Activated naive CD4-positive, alpha-beta T cell treated with anti-CD3 and anti-CD28 coated beads, Interleukin-2, amount 50 U/mL, for 24 hours (primary cell): ENCODE measurements around the gene LHFPL3.

ENCODE experiments used
- H3K27ac Mint-ChIP-seq: one replicate; pipeline ENCODE4 v1.8.0; 2021; ENCODE audit warnings: mild to moderate bottlenecking, mixed read lengths
- H3K27me3 Mint-ChIP-seq: one replicate; pipeline ENCODE4 v1.8.0; 2021; ENCODE audit warnings: mixed read lengths
- H3K36me3 Mint-ChIP-seq: one replicate; pipeline ENCODE4 v1.8.0; 2021; ENCODE audit warnings: mixed read lengths
- H3K4me1 Mint-ChIP-seq: one replicate; pipeline ENCODE4 v1.8.0; 2021; ENCODE audit warnings: mixed read lengths
- H3K4me3 Mint-ChIP-seq: one replicate; pipeline ENCODE4 v1.8.0; 2021; ENCODE audit warnings: mild to moderate bottlenecking, mixed read lengths
- H3K9me3 Mint-ChIP-seq: one replicate; pipeline ENCODE4 v1.8.0; 2021; ENCODE audit warnings: mixed read lengths

The LHFPL3 gene

DNA sequence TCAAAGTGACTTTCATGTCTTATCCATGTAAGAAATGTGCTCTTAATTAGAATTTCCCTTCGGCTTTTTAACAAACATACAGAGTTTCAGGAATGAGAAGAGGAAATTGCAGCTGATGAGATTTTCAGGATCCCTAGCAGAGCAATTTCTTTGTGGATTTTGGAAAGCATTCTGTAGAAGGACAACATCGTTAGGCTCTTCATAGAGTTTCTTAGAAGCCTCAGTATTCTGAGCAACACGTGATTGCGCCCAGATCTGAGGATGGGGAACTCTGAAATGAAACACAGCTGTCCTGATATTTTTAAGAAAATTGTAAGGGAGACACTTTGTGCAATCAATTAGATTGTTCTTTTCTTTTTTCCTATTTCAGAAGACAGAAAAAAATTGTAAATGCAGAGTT is 85.8 kb downstream of the LHFPL3 start:
- Mint-ChIP-seq H3K4me3 (no peak overlapping the region), H3K27ac (no peak overlapping the region), H3K36me3 (no peaks in the 10 kb centered on the region), H3K4me1 (no peaks in the 10 kb centered on the region), H3K27me3 (peaks cover 5% of the 10 kb centered on the region), H3K9me3 (no peaks in the 10 kb centered on the region)

DNA sequence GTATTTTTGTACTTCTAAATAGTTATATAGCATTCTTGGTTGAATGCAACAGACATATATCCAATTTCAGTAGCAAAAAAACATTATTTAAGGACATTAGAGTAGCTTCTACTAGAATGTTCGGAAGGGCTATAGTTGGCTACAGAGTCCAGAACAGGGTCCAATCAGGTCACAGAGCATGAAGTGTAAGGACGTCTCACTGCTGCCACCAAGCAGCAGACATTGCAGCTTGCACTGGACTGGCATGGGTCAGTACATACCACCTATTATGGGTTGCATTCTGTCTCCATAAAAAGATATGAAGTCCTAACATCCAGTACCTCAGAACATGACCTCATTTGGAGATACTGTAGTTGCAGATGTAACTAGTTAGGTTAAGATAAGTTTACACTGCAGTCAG is 87.3 kb downstream of the LHFPL3 start:
- H3K4me3 Mint-ChIP-seq = no peak overlapping the region
- no peaks in the 10 kb centered on the region for H3K9me3 Mint-ChIP-seq
- H3K36me3 Mint-ChIP-seq = no peaks in the 10 kb centered on the region
- peaks cover 3% of the 10 kb centered on the region for H3K27me3 Mint-ChIP-seq
- H3K4me1 Mint-ChIP-seq = no peaks in the 10 kb centered on the region
- H3K27ac Mint-ChIP-seq = no peak overlapping the region

DNA sequence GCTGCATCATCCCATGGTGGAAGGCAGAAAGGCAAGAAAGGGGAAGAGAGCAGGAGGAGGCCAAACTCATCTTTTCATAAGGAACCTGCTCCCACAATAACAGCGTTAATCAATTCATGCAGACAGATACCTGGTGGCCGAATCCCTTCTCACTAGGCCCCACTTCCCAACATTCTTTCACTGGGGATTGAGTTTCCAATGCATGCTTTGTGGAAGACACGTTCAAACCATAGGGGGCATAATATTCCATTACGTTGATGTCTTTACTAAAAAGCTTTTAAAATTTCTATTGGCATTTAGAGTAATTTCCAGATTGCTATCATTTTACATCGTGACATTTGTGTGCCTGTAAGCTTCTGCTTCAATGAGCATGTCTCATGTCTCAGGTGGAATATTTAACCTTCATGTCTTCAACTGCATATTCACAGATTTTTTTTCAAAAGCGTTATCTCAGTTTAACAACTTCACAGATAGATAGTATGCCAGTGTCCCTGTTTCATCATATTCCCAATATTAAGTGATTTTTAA is 88.5 kb downstream of the LHFPL3 start:
- no peaks in the 10 kb centered on the region for H3K4me1 Mint-ChIP-seq
- no peaks in the 10 kb centered on the region for H3K9me3 Mint-ChIP-seq
- H3K4me3 Mint-ChIP-seq = no peak overlapping the region
- no peak overlapping the region for H3K27ac Mint-ChIP-seq
- peaks cover 3% of the 10 kb centered on the region for H3K27me3 Mint-ChIP-seq
- no peaks in the 10 kb centered on the region for H3K36me3 Mint-ChIP-seq

DNA sequence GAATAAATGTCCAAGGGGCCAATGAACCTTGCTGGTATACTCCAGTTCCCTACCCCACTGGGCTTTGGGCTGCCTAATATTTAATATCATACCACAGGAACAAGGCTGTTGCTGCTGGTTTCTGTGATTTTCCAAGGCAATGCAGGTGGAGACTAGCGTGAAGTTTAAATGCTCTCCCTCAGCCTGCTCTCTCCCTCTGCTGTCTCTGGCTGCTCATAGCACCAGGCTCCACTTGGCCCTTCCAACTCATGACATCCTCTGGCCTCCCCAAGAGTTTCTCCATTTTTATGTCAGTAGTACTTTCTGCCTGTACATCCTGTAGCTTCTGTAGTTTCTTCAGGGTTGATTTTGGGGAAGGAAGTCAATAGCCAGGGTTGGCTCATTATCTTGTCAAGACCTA is 103.5 kb downstream of the LHFPL3 start:
- no peak overlapping the region for H3K4me3 Mint-ChIP-seq
- no peaks in the 10 kb centered on the region for H3K9me3 Mint-ChIP-seq
- no peaks in the 10 kb centered on the region for H3K4me1 Mint-ChIP-seq
- H3K36me3 Mint-ChIP-seq = no peaks in the 10 kb centered on the region
- no peak overlapping the region for H3K27ac Mint-ChIP-seq
- H3K27me3 Mint-ChIP-seq = peaks cover 7% of the 10 kb centered on the region

DNA sequence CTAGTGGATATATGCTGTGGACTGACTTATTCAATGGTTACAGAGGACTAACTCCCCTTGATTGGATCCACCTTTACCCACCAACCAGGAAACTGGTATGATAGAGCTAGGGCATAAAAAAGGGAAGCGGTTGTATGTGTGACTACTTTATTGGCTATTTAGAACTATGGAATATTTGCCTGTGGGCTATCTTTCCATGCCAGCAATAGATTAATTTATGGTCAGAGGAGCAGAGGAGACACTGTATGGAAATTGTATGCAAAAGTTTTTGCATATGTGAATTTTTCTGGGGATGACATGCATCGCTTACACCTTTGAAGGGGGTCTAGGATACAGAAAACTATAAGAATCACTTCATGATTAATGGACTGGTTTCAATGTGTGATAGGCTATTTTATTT is 105.7 kb downstream of the LHFPL3 start:
- Mint-ChIP-seq H3K9me3 (no peaks in the 10 kb centered on the region), H3K27ac (no peak overlapping the region), H3K27me3 (peaks cover 7% of the 10 kb centered on the region), H3K4me1 (no peaks in the 10 kb centered on the region), H3K4me3 (no peak overlapping the region), H3K36me3 (no peaks in the 10 kb centered on the region)

DNA sequence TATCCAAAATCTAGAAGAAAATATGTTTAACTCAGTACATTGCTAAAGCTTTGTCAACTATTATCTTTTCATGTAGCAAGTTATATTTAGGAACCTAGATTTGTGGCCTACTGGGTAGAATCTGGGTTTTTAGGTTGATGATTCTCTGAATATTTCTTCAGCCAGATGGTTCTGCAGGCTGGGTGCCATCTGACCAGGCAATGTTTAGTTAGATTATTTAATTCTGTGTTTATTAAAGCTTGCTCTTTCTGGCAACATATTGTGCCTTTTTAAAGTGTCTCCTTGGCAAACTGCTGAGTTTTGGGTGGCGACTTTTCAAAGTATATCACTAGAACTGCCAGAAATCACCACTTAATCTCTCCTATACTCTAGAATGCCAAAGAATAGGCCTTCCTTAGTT is 114.1 kb downstream of the LHFPL3 start:
- H3K4me3 Mint-ChIP-seq = no peak overlapping the region
- peaks cover 5% of the 10 kb centered on the region for H3K9me3 Mint-ChIP-seq
- H3K4me1 Mint-ChIP-seq = no peaks in the 10 kb centered on the region
- H3K27ac Mint-ChIP-seq = no peak overlapping the region
- no peaks in the 10 kb centered on the region for H3K36me3 Mint-ChIP-seq
- no peaks in the 10 kb centered on the region for H3K27me3 Mint-ChIP-seq

DNA sequence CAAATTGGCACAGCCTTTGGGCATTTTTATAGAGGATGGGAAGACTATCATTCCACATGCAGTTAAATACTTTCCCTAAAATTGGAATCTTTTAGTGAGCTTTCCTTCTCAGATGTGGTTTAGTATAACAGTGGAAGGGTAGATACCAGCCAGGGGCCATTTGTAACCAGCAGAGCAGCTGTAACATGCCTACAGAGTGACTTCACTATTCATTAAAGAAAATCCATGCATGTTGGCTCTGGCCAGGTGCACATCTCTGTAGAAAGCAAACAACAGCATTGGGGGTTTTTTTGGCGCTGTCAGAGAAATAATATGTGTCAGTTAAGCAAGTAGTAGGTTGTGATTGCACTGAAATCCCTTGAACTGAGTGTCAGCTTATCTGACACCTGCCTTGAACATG is 115.6 kb downstream of the LHFPL3 start:
- Mint-ChIP-seq H3K9me3 (peaks cover 5% of the 10 kb centered on the region), H3K27ac (no peak overlapping the region), H3K27me3 (peaks cover 5% of the 10 kb centered on the region), H3K36me3 (no peaks in the 10 kb centered on the region), H3K4me3 (no peak overlapping the region), H3K4me1 (no peaks in the 10 kb centered on the region)

DNA sequence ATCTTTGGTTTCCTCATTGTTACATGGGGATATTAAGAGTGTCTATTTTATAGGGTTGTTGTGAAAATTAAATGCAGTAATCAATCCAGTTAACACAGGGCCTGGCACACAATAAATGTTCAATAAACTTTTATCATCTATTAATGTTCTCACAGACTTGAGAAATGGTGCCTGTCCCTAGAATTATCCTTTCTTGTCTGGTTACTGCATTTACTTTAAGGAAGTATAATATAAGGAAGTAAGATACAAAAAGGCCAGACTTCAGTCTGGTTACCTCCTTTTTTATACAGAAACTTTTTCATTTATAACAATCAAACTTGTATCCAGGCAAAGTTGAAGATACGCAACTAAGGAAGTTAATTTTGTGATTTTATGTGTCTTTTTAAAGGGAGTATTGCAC is 117.0 kb downstream of the LHFPL3 start:
- H3K27me3 Mint-ChIP-seq = peaks cover 5% of the 10 kb centered on the region
- H3K27ac Mint-ChIP-seq = no peak overlapping the region
- H3K4me3 Mint-ChIP-seq = no peak overlapping the region
- H3K4me1 Mint-ChIP-seq = no peaks in the 10 kb centered on the region
- H3K36me3 Mint-ChIP-seq = no peaks in the 10 kb centered on the region
- H3K9me3 Mint-ChIP-seq = no peaks in the 10 kb centered on the region

DNA sequence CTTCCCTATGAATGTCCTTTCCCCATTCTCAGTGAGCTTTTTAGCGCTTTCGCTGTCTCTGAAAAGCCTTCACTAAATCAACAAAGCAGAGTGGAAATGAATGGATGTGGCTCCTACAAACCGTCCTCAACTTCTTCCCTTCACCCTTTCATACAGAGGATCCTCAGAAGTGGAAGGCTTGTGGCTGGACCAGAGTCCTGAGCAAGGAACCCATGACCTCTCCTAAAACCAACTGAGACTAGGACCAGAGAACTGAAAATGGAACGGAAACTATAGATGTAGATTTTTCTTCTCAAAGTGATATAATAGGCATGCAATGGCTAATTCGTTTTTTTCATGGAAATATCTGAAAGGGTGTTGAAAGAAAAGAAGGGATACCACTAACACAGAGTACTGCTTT is 122.5 kb downstream of the LHFPL3 start:
- no peak overlapping the region for H3K27ac Mint-ChIP-seq
- H3K27me3 Mint-ChIP-seq = peaks cover 5% of the 10 kb centered on the region
- no peaks in the 10 kb centered on the region for H3K4me1 Mint-ChIP-seq
- H3K36me3 Mint-ChIP-seq = no peaks in the 10 kb centered on the region
- peaks cover 4% of the 10 kb centered on the region for H3K9me3 Mint-ChIP-seq
- no peak overlapping the region for H3K4me3 Mint-ChIP-seq

DNA sequence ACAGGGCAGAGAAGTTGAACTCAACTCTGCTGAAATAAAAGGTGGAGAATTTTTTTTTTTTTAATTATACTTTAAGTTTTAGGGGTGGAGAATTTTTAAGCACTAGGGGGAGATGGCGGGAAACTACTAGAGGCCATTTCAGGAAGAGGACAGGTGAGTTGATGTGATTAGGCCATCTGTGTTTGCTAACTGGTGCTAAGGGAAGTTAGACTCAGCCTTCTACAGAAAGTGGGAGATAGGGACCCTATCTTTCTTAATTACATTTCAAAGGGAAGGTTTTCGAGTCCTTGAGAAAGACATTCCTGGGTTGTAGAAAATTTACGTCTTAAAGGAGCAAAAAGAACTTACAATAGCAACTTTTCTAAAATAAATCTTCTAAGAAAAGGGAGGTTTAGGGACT is 124.8 kb downstream of the LHFPL3 start:
- no peak overlapping the region for H3K4me3 Mint-ChIP-seq
- no peak overlapping the region for H3K27ac Mint-ChIP-seq
- H3K9me3 Mint-ChIP-seq = peaks cover 8% of the 10 kb centered on the region
- H3K27me3 Mint-ChIP-seq = peaks cover 1% of the 10 kb centered on the region
- H3K36me3 Mint-ChIP-seq = no peaks in the 10 kb centered on the region
- no peaks in the 10 kb centered on the region for H3K4me1 Mint-ChIP-seq

DNA sequence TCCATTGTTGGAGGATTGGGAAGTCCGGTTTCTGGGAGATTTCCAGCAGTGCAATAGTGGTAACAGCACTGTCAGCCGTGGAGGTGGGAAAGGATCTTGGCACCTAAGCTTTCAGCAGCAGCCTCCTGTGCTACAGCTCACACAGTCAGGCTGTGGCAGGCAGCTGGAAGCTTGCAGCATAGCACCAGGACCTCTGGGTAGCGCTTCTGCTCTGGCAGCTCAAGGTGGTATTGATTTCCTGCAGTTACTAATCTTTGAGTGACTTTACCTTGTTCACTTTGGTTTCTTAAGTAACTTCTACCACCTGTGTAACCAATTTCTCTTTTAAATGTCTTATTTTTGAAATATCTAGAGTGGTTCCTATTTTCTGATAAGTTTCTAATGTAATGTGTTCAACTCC is 130.5 kb downstream of the LHFPL3 start:
- Mint-ChIP-seq H3K4me1 (no peaks in the 10 kb centered on the region), H3K4me3 (no peak overlapping the region), H3K27me3 (peaks cover 1% of the 10 kb centered on the region), H3K9me3 (peaks cover 16% of the 10 kb centered on the region), H3K36me3 (no peaks in the 10 kb centered on the region), H3K27ac (no peak overlapping the region)

DNA sequence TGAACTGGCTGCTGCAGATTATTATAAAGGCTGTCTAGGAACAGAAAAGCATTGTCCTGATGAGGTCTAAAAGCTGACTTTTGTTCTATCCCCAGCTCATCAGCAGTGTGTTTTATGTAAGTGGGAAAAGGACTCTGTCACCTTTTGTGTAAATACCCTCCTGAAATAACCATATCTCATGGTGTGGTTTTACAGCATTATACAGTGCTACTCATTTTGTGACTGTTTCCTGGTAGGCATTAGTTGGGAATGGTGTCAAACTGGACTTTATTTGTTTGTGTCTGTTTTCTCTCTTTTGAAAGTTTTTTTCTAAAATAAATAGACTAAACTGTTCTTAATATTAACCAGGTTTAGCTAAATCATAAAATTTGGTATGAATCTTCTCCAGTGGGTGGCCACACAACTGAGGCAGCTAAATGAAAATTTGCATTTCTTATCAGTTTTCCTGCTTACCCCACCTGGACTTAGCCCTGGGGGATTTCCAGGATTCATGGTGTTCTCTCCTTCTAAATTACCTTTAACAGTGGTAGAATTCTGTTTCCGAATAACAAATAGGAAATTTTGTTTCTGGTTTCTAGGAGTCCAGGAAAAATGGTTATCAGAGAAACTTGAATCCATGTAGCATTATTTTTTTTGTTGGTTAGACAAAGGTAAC is 140.9 kb downstream of the LHFPL3 start:
- H3K4me3 Mint-ChIP-seq = no peak overlapping the region
- no peak overlapping the region for H3K27ac Mint-ChIP-seq
- peaks cover 6% of the 10 kb centered on the region for H3K9me3 Mint-ChIP-seq
- H3K36me3 Mint-ChIP-seq = no peaks in the 10 kb centered on the region
- peaks cover 2% of the 10 kb centered on the region for H3K27me3 Mint-ChIP-seq
- no peaks in the 10 kb centered on the region for H3K4me1 Mint-ChIP-seq

DNA sequence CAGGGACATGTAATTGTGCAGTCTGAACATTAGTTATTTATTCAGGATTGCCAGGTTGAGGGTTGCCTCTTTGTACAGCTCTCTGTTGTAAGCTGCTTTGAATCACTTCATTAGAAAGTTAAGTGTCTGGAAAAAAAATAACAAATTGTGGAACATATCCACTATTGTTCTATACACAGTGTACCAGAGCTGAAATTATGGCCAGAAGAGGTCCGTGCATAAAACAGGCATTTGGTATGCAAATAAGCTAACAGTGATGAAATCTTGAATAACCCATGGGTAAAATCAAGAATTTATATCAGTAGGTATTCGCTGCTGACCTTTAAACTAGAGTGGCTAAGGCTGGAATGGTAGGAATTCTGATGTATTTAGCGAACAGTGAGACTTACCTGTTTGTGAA is 152.1 kb downstream of the LHFPL3 start:
- H3K9me3 Mint-ChIP-seq = no peaks in the 10 kb centered on the region
- no peaks in the 10 kb centered on the region for H3K36me3 Mint-ChIP-seq
- H3K27me3 Mint-ChIP-seq = no peaks in the 10 kb centered on the region
- H3K4me1 Mint-ChIP-seq = no peaks in the 10 kb centered on the region
- no peak overlapping the region for H3K27ac Mint-ChIP-seq
- no peak overlapping the region for H3K4me3 Mint-ChIP-seq

DNA sequence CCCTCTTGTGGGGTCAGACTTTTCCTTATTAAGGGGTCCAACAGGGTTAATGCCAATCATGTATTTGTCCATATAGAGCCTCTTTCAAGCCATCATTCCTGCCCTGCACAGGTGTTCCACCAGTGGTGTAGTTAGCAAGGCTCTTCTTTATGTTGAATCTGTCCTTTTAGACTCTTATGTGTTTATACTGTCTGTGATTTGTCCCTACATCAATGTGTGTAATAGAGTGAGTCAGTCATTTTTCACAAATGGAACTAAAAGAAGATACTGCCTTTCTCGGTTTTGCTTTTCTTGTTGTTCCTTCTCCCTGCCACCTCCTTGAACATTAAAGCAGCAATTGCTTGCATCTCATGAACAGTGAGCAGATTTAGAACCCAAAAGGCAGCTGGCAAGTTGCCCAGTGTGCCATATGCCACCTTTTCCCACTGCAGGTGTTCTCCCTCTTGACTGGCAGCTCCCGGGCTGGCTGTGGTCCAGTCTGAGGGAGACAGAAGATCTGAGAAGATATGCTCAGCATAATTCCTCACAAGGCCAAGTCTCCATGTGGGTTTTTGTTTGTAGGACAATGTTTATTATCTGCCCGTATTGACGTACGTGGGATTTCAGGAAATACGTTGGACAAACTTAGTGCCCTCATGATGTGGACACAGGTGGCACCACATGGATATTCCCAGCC is 154.1 kb downstream of the LHFPL3 start:
- Mint-ChIP-seq H3K4me1 (no peaks in the 10 kb centered on the region), H3K4me3 (no peak overlapping the region), H3K9me3 (no peaks in the 10 kb centered on the region), H3K27ac (no peak overlapping the region), H3K36me3 (no peaks in the 10 kb centered on the region), H3K27me3 (peaks cover 2% of the 10 kb centered on the region)

DNA sequence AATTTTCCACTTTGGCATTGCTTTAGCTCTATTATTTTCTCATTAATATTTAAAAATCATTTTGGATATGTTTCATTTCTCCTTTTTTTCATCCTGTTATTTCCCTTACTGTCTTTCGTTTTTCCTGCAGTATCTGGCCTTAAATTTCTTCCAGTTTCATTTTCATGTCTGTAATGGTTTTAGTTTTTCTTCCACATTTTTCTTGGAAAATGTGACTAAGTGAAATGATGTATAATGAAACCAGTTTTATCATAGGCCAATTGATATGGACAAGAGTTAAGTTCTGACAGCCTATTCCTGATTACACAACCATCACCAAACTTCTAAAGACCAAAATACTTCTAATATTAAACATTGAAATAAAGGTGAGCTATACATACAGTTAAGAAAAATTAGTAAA is 158.5 kb downstream of the LHFPL3 start:
- no peak overlapping the region for H3K4me3 Mint-ChIP-seq
- no peaks in the 10 kb centered on the region for H3K36me3 Mint-ChIP-seq
- no peak overlapping the region for H3K27ac Mint-ChIP-seq
- H3K4me1 Mint-ChIP-seq = no peaks in the 10 kb centered on the region
- H3K27me3 Mint-ChIP-seq = peaks cover 2% of the 10 kb centered on the region
- no peaks in the 10 kb centered on the region for H3K9me3 Mint-ChIP-seq

DNA sequence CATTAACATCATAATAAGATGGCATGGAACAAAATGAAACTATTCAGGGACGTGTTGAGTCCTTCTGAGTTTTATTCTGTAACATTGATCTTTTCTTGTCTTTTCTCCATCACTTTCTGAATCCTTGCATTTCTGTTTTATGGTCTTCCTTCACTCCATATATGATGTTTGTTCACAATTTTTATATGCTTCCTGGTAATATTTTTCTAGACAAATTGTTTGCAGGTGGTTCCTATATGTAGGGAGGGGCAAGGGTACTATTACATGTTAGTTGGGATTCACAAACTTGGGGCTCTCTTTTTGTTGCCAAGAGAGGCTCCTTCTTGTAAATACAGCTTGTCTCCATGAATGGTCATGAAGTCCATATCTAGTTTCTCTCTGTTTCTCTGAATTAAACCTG is 159.2 kb downstream of the LHFPL3 start:
- no peaks in the 10 kb centered on the region for H3K9me3 Mint-ChIP-seq
- no peak overlapping the region for H3K27ac Mint-ChIP-seq
- peaks cover 2% of the 10 kb centered on the region for H3K27me3 Mint-ChIP-seq
- H3K4me3 Mint-ChIP-seq = no peak overlapping the region
- H3K4me1 Mint-ChIP-seq = no peaks in the 10 kb centered on the region
- no peaks in the 10 kb centered on the region for H3K36me3 Mint-ChIP-seq
